Stimulated activated effector memory CD8-positive, alpha-beta T cell treated with anti-CD3 and anti-CD28 coated beads, Interleukin-12 subunit alpha, Interleukin-12 subunit beta, amount 100 ng/mL, for 72 hours (primary cell): ENCODE results near the gene DCAF5.
"Not testable (repeated sequence)": the region's sequence is repeated elsewhere in the genome, so short reads cannot be mapped to it uniquely, and the experiment has no call there.

ENCODE experiments used
- ATAC-seq: fragments of 150-1000 bp; cut with Tn5 transposase; 2 replicates; pipeline ENCODE4 v1.10.0; 2021
- DNase-seq, 2 donors: peaks; one replicate each; pipeline ENCODE4 v3.0.0; 2021 to 2022; ENCODE audit warnings: low spot score in 2 of 2
- H3K27ac Mint-ChIP-seq: one replicate; pipeline ENCODE4 v1.8.0; 2022; ENCODE audit warnings: mild to moderate bottlenecking, mixed read lengths
- H3K36me3 Mint-ChIP-seq: one replicate; pipeline ENCODE4 v1.8.0; 2022; ENCODE audit warnings: mild to moderate bottlenecking, mixed read lengths
- H3K4me1 Mint-ChIP-seq: one replicate; pipeline ENCODE4 v1.8.0; 2022; ENCODE audit warnings: mixed read lengths
- H3K4me3 Mint-ChIP-seq: one replicate; pipeline ENCODE4 v1.8.0; 2022; ENCODE audit warnings: mild to moderate bottlenecking, mixed read lengths
- H3K9me3 Mint-ChIP-seq: one replicate; pipeline ENCODE4 v1.8.0; 2022; ENCODE audit warnings: mixed read lengths

The DCAF5 gene, protein sequence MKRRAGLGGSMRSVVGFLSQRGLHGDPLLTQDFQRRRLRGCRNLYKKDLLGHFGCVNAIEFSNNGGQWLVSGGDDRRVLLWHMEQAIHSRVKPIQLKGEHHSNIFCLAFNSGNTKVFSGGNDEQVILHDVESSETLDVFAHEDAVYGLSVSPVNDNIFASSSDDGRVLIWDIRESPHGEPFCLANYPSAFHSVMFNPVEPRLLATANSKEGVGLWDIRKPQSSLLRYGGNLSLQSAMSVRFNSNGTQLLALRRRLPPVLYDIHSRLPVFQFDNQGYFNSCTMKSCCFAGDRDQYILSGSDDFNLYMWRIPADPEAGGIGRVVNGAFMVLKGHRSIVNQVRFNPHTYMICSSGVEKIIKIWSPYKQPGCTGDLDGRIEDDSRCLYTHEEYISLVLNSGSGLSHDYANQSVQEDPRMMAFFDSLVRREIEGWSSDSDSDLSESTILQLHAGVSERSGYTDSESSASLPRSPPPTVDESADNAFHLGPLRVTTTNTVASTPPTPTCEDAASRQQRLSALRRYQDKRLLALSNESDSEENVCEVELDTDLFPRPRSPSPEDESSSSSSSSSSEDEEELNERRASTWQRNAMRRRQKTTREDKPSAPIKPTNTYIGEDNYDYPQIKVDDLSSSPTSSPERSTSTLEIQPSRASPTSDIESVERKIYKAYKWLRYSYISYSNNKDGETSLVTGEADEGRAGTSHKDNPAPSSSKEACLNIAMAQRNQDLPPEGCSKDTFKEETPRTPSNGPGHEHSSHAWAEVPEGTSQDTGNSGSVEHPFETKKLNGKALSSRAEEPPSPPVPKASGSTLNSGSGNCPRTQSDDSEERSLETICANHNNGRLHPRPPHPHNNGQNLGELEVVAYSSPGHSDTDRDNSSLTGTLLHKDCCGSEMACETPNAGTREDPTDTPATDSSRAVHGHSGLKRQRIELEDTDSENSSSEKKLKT

DNA sequence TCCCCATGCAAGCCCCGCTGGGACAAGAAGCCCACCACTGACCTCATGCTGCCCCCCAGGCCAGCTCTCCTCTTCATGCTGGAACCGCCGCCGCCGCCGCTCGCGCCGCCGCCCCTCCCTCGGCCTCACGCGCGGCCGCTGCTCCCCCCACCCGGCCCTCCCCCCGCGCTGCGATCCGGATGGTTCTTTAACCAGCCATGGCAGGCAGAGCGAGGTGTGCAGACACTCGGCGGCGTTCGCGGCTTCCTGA lies at the start of gene DCAF5:
DCAF5 (minus strand) TSS at position 218 of the 250 bp plus-strand sequence; CDS start at position 77, 141 bp downstream.
- Mint-ChIP-seq H3K4me3 (peak within 1 kb of the TSS; percentile 87), H3K27ac (peak within 1 kb of the TSS; percentile 92), H3K9me3 (no peaks in the 10 kb centered on the region), H3K36me3 (peaks cover 19% of the 10 kb centered on the region), H3K4me1 (peaks cover 28% of the 10 kb centered on the region)
- ATAC-seq (no peak), DNase-seq (no peak)

DNA sequence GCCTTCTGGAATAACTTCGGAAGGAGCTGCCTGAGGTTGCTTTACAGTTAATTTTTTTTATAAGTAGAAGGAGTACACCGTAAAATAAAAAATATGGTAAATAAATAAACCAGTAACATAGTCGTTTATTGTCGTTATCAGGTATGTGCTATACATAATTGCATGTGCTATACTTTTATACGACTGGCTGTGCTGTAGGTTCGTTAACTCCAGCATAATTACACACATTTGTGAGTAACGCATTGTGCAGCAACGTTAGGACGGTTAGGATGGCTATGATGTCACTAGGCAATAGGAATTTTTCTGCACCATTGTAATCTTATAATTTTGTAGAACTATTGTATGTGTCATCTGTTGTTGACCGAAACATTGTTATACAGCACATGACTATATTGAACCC lies 46.9 kb upstream of the DCAF5 start:
- ATAC-seq = no peak
- DNase-seq = no peak
- no peak overlapping the region for H3K4me3 Mint-ChIP-seq
- no peaks in the 10 kb centered on the region for H3K9me3 Mint-ChIP-seq
- no peaks in the 10 kb centered on the region for H3K4me1 Mint-ChIP-seq
- no peaks in the 10 kb centered on the region for H3K36me3 Mint-ChIP-seq
- H3K27ac Mint-ChIP-seq = no peak overlapping the region

DNA sequence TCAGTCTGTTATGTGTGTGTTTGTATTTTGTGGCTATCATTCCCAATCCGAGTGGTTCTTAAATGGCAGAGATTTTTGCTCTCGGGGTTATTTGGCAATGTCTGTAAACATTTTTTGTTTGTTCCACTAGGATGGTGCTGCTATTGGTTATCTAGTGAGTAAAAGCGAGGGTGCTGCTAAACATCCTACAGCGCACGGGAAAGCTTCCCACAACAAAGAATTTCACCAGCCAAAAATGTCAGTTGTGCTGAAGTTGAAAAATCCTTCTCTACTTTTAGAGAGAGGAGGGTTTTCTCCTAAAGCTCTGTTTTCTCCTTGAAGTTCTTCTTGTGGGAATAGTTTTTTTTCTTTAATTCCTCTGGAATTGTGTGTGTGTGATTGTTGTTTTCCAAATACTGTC lies 40.8 kb upstream of the DCAF5 start:
- Mint-ChIP-seq H3K36me3 (no peaks in the 10 kb centered on the region), H3K27ac (no peak overlapping the region), H3K9me3 (no peaks in the 10 kb centered on the region), H3K4me1 (peaks cover 16% of the 10 kb centered on the region), H3K4me3 (no peak overlapping the region)
- no peak for DNase-seq
- ATAC-seq = no peak

DNA sequence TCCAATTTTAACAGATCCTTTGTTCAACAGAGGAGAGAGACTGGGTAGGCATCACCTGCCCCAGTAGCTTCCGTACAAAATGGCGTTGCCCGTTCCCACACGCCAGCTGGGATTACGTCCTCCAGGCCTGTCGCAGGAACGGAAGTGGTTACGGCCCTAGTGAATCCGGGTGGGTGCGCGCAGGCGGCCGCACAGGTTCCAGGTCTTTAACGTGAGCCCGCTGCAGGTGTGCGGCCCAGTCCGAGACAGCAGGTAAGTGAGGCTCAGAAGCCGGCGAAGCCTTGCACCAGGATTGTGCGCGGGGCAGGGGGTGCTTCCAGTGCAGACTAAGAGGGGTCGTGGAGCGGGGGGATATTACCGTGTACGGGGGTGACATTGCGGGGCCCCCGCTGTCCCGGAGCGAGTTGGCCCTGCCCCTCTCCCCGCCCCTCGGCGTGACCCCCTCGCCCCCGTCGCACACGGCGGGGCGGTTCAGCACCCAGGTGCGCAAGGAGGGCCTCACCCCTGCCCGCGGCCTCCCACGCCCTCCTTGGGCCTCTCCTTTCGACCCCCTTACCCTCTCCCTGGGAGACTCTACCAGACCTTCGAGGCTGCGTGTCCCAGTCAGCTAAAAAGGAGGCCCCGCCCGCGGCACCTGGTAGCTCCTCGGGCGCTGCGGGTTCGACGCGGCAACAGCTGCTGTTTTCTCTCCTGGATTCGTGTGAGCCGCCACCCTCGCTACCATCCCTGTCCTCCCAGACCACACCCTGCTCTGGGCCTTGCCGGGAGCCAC lies 38.6 kb upstream of the DCAF5 start, which contains the start of gene EXD2:
EXD2 (plus strand) TSS at position 159 of the 772 bp plus-strand sequence. CDS start 17,973 bp downstream, outside the sequence.
- DNase-seq (peak; percentile 46 to 83), ATAC-seq (peak; percentile 92)
- Mint-ChIP-seq H3K4me3 (peak within 1 kb of the TSS; percentile 88), H3K36me3 (no peaks in the 10 kb centered on the region), H3K27ac (peak within 1 kb of the TSS; percentile 93), H3K9me3 (no peaks in the 10 kb centered on the region), H3K4me1 (peaks cover 16% of the 10 kb centered on the region)

DNA sequence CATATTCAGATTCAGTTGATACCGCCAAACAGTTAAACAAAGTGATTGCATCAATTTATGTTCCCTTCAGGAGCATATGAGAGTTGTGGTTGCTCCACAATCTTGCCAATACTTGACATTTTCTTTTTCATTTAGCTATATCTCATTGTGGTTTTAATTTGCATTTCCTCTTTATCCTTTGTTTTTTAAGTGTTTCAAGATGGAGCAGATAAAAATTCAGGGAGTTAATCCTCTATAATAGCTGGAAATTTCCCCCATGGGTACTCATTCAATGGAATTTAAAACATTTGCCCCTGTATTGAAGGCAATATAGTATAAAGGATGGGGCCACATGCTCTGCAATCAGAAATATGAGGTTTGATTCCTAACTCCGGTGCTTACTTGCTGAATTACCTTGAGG lies 37.3 kb upstream of the DCAF5 start:
- Mint-ChIP-seq H3K4me3 (peak overlapping the region; percentile 88), H3K4me1 (peaks cover 16% of the 10 kb centered on the region), H3K27ac (no peak overlapping the region), H3K36me3 (no peaks in the 10 kb centered on the region), H3K9me3 (no peaks in the 10 kb centered on the region)
- DNase-seq (no peak), ATAC-seq (no peak)

DNA sequence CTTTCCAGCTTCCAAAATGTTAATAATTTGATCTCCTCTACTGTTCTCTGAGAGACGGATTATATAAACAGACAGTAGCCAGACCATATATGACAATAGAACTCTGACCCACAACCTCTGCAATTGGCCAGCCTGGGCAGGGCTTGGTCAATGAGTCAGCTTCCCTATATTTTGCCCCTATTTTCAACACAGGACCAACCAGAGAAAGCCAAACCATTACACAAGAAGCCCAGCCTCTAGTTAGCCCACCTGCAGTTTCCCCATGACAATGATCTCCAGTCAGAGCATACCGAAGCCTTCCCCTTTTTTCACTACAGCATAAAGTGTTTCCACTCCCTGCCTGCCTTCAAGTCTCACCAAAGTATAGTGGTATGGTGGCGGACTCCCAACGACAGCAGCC lies 30.8 kb upstream of the DCAF5 start:
- ATAC-seq = no peak
- DNase-seq = no peak
- no peaks in the 10 kb centered on the region for H3K4me1 Mint-ChIP-seq
- H3K27ac Mint-ChIP-seq = no peak overlapping the region
- H3K36me3 Mint-ChIP-seq = no peaks in the 10 kb centered on the region
- no peak overlapping the region for H3K4me3 Mint-ChIP-seq
- no peaks in the 10 kb centered on the region for H3K9me3 Mint-ChIP-seq

DNA sequence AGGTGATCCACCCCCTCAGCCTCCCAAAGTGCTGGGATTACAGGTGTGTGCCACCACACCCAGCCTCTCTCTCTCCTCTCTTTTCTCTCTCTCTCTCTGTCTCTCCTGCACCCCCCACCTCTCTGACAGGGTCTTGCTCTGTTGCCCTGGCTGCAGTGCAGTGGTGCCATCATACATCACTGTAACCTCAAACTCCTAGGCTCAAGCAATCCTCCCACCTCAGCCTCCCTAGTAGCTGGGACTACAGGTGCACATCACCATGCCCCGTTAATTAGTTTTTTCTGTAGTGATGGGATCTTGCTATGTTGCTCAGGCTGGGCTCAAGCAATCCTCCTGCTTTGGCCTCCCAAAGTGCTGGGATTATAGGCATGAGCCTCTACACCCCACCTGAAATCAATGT lies 29.7 kb upstream of the DCAF5 start:
- DNase-seq, H3K9me3 Mint-ChIP-seq, ATAC-seq, H3K4me1 Mint-ChIP-seq, H3K4me3 Mint-ChIP-seq, H3K27ac Mint-ChIP-seq, H3K36me3 Mint-ChIP-seq: not testable (repeated sequence)

DNA sequence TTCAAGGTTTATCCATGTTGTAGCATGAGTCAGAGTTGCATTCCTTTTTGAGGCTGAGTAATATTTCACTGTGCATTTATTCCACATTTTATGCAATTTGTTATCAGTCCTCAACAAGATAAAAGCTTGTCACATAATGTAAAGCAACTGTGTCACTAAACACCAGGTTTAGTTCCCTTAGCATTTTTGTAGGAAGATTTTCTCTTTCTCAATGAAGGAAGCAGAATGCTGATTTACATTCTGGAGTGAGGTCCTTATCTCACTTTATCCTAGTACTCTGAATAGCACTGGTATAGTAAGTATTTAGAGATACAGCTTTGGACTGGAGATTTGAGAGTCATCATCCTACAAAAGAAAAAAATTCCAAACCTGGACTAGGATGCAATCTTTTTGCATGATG lies 28.6 kb upstream of the DCAF5 start:
- no peak for ATAC-seq
- Mint-ChIP-seq H3K4me3 (no peak overlapping the region), H3K36me3 (no peaks in the 10 kb centered on the region), H3K4me1 (no peaks in the 10 kb centered on the region), H3K9me3 (no peaks in the 10 kb centered on the region), H3K27ac (no peak overlapping the region)
- no peak for DNase-seq

DNA sequence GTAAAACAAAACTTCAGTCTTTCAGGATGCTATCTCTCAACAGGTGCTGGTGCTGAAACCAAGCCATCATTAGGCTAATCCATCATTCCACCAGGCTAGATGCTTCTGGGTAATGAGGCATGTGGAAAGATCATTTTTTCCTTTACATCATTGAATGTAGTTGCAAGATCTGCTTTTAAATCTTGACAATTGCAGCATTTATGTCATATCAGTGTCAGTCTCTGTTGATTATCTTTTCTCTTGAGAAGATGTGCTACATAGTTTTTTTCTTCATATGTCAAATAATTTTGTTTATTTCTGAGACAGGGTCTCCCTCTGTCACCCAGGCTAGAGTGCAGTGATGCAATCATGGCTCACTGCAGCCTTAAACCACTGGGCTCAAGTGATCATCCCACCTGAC lies 22.2 kb upstream of the DCAF5 start:
- ATAC-seq (no peak), DNase-seq (no peak)
- Mint-ChIP-seq H3K4me3 (no peak overlapping the region), H3K36me3 (no peaks in the 10 kb centered on the region), H3K27ac (no peak overlapping the region), H3K4me1 (no peaks in the 10 kb centered on the region), H3K9me3 (no peaks in the 10 kb centered on the region)

DNA sequence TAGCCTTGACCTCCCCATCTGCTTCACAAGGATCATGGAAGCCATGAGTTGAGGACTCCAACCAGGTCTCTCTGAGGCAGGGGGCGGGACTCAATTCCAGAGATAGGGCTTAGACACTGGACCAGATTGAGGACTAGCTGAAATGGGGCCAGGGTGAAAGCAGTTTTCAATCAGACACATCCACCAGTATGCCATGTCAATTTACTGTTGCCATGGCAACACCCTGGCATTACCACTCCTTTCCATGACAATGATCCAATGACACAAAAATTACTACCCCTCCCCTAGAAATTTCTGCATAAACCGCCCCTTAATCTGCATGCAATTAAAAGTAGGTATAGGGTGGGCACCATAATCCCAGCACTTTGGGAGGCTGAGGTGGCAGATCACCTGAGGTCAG lies 18.6 kb upstream of the DCAF5 start:
- Mint-ChIP-seq H3K36me3 (no peaks in the 10 kb centered on the region), H3K4me1 (no peaks in the 10 kb centered on the region), H3K27ac (no peak overlapping the region), H3K9me3 (no peaks in the 10 kb centered on the region), H3K4me3 (no peak overlapping the region)
- no peak for ATAC-seq
- no peak for DNase-seq

DNA sequence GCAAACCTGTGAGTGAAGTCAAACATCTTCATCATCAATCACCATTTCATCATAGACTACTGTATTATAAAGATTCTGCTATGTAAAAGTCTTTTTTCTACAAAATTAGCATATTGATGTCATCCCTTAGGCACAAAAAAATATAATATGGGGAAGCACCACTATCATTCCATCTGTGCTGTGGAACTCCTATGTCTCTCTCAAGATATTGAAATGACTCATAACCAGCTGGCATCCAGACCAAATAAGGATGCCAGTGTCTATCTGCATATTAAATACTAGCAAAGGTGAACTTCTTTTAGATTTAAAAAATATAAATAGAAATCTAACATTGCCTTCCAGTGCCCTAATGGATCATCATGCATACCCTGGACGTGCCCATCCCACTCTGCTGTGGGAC lies 17.9 kb upstream of the DCAF5 start:
- ATAC-seq = no peak
- Mint-ChIP-seq H3K4me3 (no peak overlapping the region), H3K36me3 (no peaks in the 10 kb centered on the region), H3K27ac (no peak overlapping the region), H3K4me1 (no peaks in the 10 kb centered on the region), H3K9me3 (no peaks in the 10 kb centered on the region)
- no peak for DNase-seq

DNA sequence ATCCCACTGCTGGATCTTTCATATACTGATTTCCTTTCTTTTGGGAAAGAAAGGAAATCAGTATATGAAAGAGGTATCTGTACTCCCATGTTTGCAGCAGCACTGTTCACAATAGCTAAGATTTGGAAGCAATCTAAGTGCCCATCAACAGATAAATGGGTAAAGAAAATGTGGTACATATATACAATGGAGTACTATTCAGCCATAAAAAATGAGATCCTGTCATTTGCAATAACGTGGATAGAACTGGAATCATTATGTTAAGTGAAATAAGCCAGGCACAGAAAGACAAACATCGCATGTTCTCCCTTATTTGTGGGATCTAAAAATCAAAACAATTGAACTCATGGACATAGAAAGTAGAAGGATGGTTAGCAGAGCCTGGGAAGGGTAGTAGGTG lies 12.9 kb upstream of the DCAF5 start:
- H3K4me1 Mint-ChIP-seq, H3K36me3 Mint-ChIP-seq, DNase-seq, H3K27ac Mint-ChIP-seq, H3K4me3 Mint-ChIP-seq, H3K9me3 Mint-ChIP-seq, ATAC-seq: not testable (repeated sequence)

DNA sequence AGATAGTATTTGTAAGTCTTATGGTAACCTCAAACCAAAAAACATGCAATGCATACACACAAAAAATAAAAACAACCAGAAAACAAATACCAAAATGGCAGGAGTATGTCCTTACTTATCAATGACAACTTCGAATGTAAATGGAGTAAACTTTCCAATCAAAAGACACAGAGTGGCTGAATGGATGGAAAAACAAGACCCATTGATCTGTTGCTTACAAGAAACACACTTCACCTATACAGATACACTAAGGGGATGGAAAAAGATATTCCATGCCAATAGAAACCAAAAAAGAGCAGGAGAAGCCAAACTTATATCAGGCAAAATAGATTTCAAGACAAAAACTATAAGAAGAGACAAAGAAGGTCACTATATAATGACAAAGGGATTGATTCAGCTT lies 8.7 kb upstream of the DCAF5 start:
- ATAC-seq (no peak), DNase-seq (no peak)
- Mint-ChIP-seq H3K4me3 (no peak overlapping the region), H3K27ac (no peak overlapping the region), H3K9me3 (peaks cover 7% of the 10 kb centered on the region), H3K4me1 (no peaks in the 10 kb centered on the region), H3K36me3 (no peaks in the 10 kb centered on the region)

DNA sequence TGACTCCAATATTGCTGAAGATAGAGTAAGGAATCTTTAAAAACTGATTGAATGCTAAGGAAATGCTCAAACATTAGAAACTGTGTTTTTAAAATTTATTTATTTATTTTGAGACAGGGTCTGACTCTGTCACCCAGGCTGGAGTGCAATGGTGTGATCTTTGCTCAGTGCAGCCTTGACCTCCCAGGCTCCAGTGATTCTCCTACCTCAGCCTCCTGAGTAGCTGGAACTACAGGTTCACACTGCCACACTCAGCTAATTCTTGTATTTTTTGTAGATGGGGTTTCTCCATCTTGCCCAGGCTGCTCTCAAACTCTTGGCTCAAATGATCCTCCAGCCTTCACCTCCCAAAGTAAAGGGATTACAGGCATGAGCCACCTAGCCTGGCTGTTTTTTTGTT lies 3.3 kb upstream of the DCAF5 start:
- Mint-ChIP-seq H3K4me1 (peaks cover 5% of the 10 kb centered on the region), H3K4me3 (no peak overlapping the region)
- DNase-seq = no peak

DNA sequence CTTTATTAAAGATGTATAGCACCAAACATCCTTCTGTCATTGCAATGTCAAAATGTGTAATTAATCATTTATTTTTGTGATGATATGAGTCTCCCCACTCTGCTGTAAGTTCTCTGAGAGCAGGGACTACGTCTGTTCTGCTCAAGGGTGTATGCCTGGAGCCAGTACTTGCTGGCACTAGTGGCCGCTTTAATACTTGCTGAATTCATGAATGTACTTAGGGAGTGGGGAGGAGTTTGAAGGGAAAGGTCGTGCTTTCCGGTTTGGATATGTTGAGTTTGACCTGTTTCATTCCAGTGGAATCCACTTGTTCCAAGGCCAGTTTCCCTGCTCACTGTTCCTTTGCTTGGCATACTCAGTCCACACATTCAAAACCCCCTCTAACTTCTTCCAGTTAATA lies 1.9 kb upstream of the DCAF5 start:
- no peak overlapping the region for H3K27ac Mint-ChIP-seq
- DNase-seq = no peak
- no peaks in the 10 kb centered on the region for H3K9me3 Mint-ChIP-seq
- no peak for ATAC-seq
- peaks cover 11% of the 10 kb centered on the region for H3K4me1 Mint-ChIP-seq
- no peaks in the 10 kb centered on the region for H3K36me3 Mint-ChIP-seq
- H3K4me3 Mint-ChIP-seq = no peak overlapping the region

More for the DNA sequence above, 3.3 kb upstream of the DCAF5 start:
- Mint-ChIP-seq H3K36me3 (no peaks in the 10 kb centered on the region), H3K9me3 (no peaks in the 10 kb centered on the region), H3K27ac (no peak overlapping the region)
- ATAC-seq = no peak
